Ovary (tissue), 3 donors: ENCODE data around the gene RPUSD3.

Experiments used
- CTCF ChIP-seq, 3 donors: fragments of 450-650 bp in 2 of 3; fragments of 200-600 bp in 1 of 3; IDR thresholded peaks; one replicate each; pipeline versions ENCODE4 v1.5.1 to v1.8.0; 2016 to 2022; ENCODE audit warnings: antibody characterized with exemption in 3 of 3, mild to moderate bottlenecking in 1 of 3
- POLR2A ChIP-seq: fragments of 450-650 bp; IDR thresholded peaks from one replicate; pipeline ENCODE4 v1.6.1; 2017; ENCODE audit warnings: antibody characterized with exemption, mild to moderate bottlenecking, moderate library complexity
- donor health status: DM: no; HTN: no; CAD: no.

DNA sequence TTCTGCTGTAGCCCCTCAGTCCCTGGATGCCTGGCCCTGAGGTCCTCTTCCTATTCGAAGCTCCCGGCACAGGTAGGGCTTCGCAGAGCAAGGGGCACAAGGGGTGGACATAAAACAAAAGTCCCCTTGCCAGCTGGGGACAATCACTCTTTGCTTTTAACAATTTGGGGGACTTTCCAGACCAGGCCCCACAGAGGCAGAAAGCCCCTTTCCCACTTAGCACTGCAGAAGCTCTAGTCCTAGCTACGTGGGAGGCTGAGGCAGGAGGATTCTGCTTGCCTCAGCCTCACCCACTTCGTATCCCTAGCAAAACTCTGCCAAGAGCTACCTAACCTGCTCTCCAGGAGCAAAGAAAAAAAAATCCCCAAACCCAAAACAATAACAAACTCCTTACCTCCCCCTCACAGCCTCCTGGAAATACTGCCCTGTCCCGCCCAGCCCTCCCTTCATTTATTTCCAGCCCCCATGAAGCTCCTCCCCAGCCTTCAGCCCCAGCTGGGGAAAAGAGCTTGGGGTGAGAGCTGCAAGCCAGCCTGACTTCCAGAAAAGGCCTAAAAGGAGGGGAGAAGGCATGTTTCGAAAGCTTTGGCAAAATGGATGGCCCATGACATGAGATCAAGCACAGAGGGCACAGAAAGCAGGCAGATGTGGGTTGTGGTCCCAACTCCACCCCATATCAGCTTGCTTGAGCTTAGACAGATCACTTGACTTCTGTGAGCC, 36.2 kb upstream of the RPUSD3 start, which contains the start of gene CIDEC:
- TF ChIP-seq CTCF (IDR thresholded peaks at IDR 0.05) (no peak), POLR2A (no peak)
